GM12878 (cell line): Measurements from ENCODE around the gene DUS1L. TPM values are rescaled to one million over a fixed set of nuclear protein-coding genes. Genes with fewer than 3 reads are reported as not detected.

Source experiments
- ATAC-seq: fragments of 200-7000 bp; cut with Tn5 transposase; 3 replicates; pipeline ENCODE4 v1.9.1; 2020; ENCODE audit warnings: mild to moderate bottlenecking, moderate library complexity
- BruUV-seq: library from RNA; stranded (reverse); fragments of 400-500 nt; replicated peaks from 2 replicates; lab custom pipeline; 2021; lab: Mats Ljungman, UMichigan
- CTCF ChIA-PET: fragments of 300-600 bp; sonication (Branson Sonifier 250); formaldehyde crosslinking; extraction: SDS; loops from one replicate; lab custom pipeline; 2021; ENCODE audit warnings: inconsistent platforms; lab: Yijun Ruan, JAX
- POLR2A ChIA-PET: fragments of 350-600 bp; formaldehyde crosslinking; extraction: SDS; loops from one replicate; lab custom pipeline; 2021; ENCODE audit warnings: inconsistent platforms; lab: Charles Lee
- RAD21 ChIA-PET: fragments of 300-600 bp; sonication (Branson Sonifier 250); formaldehyde crosslinking; loops from one replicate; lab custom pipeline; 2023; ENCODE audit warnings: antibody characterized with exemption; ENCODE audit not compliant: unreplicated experiment; lab: Charles Lee
- SMC1A ChIA-PET: fragments of 300-600 bp; sonication (Branson Sonifier 250); formaldehyde crosslinking; loops from one replicate; lab custom pipeline; 2023; ENCODE audit not compliant: unreplicated experiment, uncharacterized antibody; lab: Charles Lee
- DNase-seq: peaks from one replicate; pipeline ENCODE4 v3.0.0-alpha.2; 2011; ENCODE audit warnings: low read depth, low spot score
- FAIRE-seq: peaks from 3 replicates; lab custom pipeline; 2011; peaks lifted over from hg19 to GRCh38; lab: Jason Lieb, UNC
- H2AFZ ChIP-seq: 2 replicates; pipeline ENCODE4 v1.6.0; 2011; ENCODE audit warnings: low read depth, low read length, control low read depth; ENCODE audit not compliant: control insufficient read depth
- H3K27ac ChIP-seq: 2 replicates; pipeline ENCODE4 v1.5.1; 2011; ENCODE audit warnings: control low read depth; ENCODE audit not compliant: control insufficient read depth, insufficient read depth
- H3K27me3 ChIP-seq, 2 experiments: replicated peaks in 1 of 2; 2 replicates each; pipeline versions ENCODE4 v1.6.0 to v1.6.1; 2011; ENCODE audit warnings: low read length in 1 of 2; ENCODE audit not compliant: control insufficient read depth in 2 of 2, insufficient read depth in 2 of 2
- H3K36me3 ChIP-seq, 2 experiments: 2 replicates each; pipeline ENCODE4 v1.5.1; 2011; ENCODE audit warnings: low read length in 1 of 2; ENCODE audit not compliant: control insufficient read depth in 2 of 2, insufficient read depth in 2 of 2
- H3K4me1 ChIP-seq: 2 replicates; pipeline ENCODE4 v1.6.1; 2011; ENCODE audit warnings: mild to moderate bottlenecking, low read length, moderate library complexity, mixed read lengths; ENCODE audit not compliant: control insufficient read depth, insufficient read depth
- H3K4me2 ChIP-seq: 2 replicates; pipeline ENCODE4 v1.6.0; 2011; ENCODE audit warnings: control low read depth; ENCODE audit not compliant: control insufficient read depth, insufficient read depth
- H3K4me3 ChIP-seq: fragments of 200-600 bp; sonication (generic); 2 replicates; pipeline ENCODE4 v1.5.1; 2016
- H3K79me2 ChIP-seq: 2 replicates; pipeline ENCODE4 v1.6.0; 2011; ENCODE audit warnings: low read length; ENCODE audit not compliant: control insufficient read depth, insufficient read depth
- H3K9ac ChIP-seq: 2 replicates; pipeline ENCODE4 v1.8.0; 2011; ENCODE audit warnings: low read length, control low read depth, mixed read lengths; ENCODE audit not compliant: control insufficient read depth, insufficient read depth
- H3K9me3 ChIP-seq: replicated peaks from 3 replicates; pipeline ENCODE4 v1.5.1; 2011; ENCODE audit warnings: mild to moderate bottlenecking, low read length; ENCODE audit not compliant: control insufficient read depth, insufficient read depth
- H4K20me1 ChIP-seq: 2 replicates; pipeline ENCODE4 v1.6.0; 2011; ENCODE audit not compliant: control insufficient read depth, insufficient read depth
- CHD1 ChIP-seq: IDR thresholded peaks from 2 replicates; pipeline ENCODE4 v1.6.1; 2012; ENCODE audit warnings: low read depth, low read length, improper control_type of control experiment
- CREM ChIP-seq: IDR thresholded peaks from 2 replicates; pipeline ENCODE4 v1.6.1; 2014; ENCODE audit warnings: antibody characterized with exemption, low read depth
- EZH2 ChIP-seq: IDR thresholded peaks from 2 replicates; pipeline ENCODE4 v1.6.1; 2012; ENCODE audit warnings: low read depth, mild to moderate bottlenecking, control low read depth, inconsistent platforms, low read length, borderline replicate concordance; ENCODE audit not compliant: control insufficient read depth
- HDGF ChIP-seq: fragments of 450-650 bp; IDR thresholded peaks from 2 replicates; pipeline ENCODE4 v1.6.1; 2016; ENCODE audit warnings: antibody characterized with exemption
- NFYB ChIP-seq: IDR thresholded peaks from 2 replicates; pipeline ENCODE4 v1.6.1; 2011; ENCODE audit warnings: low read depth, mild to moderate bottlenecking, low read length, improper control_type of control experiment, moderate library complexity; ENCODE audit not compliant: insufficient read depth
- WGBS: methylation state at CpG from one replicate; pipeline ENCODE4 v1.1.6; 2016; ENCODE audit warnings: low lambda C conversion rate; ENCODE audit not compliant: insufficient replicate concordance, insufficient coverage; ENCODE audit errors: missing lambda C conversion rate; 5-methylcytosine and 5-hydroxymethylcytosine counted together
- in situ Hi-C: fragments of 300-500 bp; cut with MboI; formaldehyde crosslinking; loops from 9 replicates; pipeline ENCODE4 v1.14.3; 2018; ENCODE audit warnings: mixed read lengths
- intact Hi-C: fragments of 100-400 bp; cut with micrococcal nuclease; formaldehyde crosslinking; loops from one replicate; pipeline ENCODE4 v1.14.2; 2022; ENCODE audit not compliant: unreplicated experiment
- polyA plus RNA-seq, 11 experiments: library from polyadenylated mRNA; depleted of rRNA in 4 of 11; unstranded in 6 of 11; stranded (reverse) in 5 of 11; fragments of >200 nt; fragmentation: Nextera tagmentation in 4 of 11; fragmentation: Illumina TruSeq in 1 of 11; extraction: Ambion mirVana in 4 of 11; extraction: Trizol in 1 of 11; gene quantifications; 1 replicate in 1 of 11; 2 replicates in 10 of 11; pipeline versions ENCODE4 v1.2.1 to v1.2.3, GENCODE V29; 2011 to 2016; ENCODE audit warnings: inconsistent platforms in 2 of 11, missing spikeins in 2 of 11, low read depth in 1 of 11
- total RNA-seq, 4 experiments: library from RNA; depleted of rRNA in 3 of 4; stranded (reverse); fragments of >200 nt in 3 of 4; fragmentation: Illumina TruSeq in 1 of 4; extraction: Trizol in 1 of 4; gene quantifications; 2 replicates each; pipeline versions ENCODE4 v1.2.1 to v1.2.3, GENCODE V29; 2013 to 2021
- TF ChIP-seq, protein P1 (sequence below): fragments of 450-650 bp; IDR thresholded peaks from 2 replicates; pipeline ENCODE4 v1.6.1; 2018; ENCODE audit warnings: mild to moderate bottlenecking, low read depth, moderate library complexity; ENCODE audit not compliant: partially characterized antibody
- TF ChIP-seq, protein P2 (sequence below): fragments of 450-650 bp; IDR thresholded peaks from 2 replicates; pipeline ENCODE4 v1.6.1; 2016; ENCODE audit warnings: mild to moderate bottlenecking

Gene DUS1L
- total and polyA plus RNA-seq, 10 of the 15 experiments (the other 5 are each of a cell fraction or from before 2014, with no cell fraction given), result 6.1 to 157 (median 44.5) TPM

DNA sequence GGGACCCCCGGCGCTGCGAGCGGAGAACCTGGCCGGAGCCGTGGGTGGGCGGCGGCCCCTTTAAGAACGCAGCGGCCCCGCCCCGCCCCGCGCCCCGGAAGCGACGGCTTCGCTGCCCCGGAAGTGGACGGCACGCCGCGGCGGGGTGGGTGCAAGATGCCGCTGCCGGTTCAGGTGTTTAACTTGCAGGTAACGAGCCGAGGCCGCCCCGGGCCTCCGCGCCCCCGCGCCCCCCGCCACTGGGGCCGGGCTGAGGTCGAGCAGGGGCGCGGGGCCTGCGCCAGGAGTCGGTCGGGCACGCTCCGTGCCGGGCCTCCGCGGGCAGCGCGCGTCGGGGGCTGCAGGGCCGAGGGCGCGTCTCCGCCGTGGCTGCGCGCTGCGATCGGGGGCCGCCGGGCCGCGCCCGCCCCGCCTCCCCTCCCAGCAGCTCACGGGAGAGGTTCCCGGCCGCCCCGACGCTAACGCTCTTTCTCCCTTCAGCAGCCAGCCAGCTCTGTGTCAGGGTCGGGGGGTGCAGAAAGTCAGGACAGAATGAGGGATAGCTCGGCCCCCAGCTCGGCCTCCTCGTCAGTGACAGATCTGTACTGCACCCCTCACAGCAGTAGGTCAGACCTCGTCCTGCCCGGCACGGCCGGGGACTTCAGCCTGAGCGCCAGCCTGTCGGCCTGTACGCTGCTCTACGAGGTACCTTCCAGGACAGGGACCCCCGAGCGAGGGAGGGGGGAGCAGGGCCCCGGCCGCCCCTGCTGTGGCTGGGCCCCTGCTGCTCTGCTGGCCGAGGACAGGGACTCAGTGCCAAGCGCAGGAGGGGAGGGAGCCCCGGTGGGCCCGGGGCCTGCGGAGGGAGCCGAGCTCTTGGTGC lies 13.6 kb downstream of the DUS1L start, which contains the start of the genes GPS1 and RFNG (continued):
- TF ChIP-seq NFYB (no peak), CREM (peak; percentile 39; the same call in 1 of the 2 replicates)
- TF ChIP-seq, all 136 proteins: peak for 31

DNA sequence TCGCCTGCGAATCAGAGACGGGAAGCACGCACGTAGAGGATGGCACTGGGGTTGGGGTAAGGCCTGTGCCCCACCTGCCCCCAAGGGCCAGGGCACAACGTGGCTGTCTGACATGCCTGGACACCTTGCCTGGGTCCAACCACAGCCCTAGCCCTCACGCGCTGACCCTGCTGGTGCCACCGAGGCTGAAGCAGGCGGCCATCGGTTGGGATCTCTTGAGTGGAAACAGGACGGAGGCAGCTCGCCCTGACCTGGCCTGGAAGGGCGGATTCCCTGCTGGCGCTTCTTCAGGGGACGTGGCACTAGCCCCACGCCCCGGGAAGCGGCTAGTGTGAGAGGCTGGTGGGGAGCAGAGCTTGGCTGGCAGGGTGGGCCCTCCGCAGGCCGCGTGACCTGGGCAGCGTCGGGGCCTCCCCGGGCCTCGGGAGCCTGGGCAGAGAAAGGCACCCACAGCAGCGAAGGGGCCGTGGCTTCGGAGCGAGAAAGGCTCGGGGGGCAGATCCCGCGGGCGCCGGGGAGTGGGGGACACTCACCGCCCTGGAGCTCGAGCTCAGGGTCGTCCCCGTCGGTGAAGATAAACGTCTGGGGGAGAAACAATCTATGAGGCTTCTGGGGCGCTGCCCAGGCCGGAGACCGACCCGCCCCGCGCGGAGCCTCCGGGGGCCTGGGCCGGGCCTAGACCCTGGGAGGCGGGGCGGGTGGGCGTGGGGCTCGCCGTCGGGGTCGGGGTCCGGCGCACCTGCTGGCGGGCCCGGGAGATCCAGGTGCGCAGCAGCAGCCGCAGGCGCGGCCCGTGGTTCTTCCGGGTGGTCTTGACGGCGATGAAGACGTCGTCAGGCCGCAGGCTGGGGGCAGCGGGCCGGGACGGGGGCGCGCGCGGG lies 14.6 kb downstream of the DUS1L start:
- ChIA-PET SMC1A (interaction anchor here (1.2 kb wide), 1 partner anchor 28 kb away, joined by 4 read pairs; the partner anchor contains the start of genes CENPX and LRRC45), CTCF (interaction anchor here (0.6 to 1.7 kb wide), 4 partner anchors 12 to 282 kb away, joined by 3 to 7 read pairs (median 4); partner anchors contain the start of gene DCXR), RAD21 (interaction anchor here (1.3 kb wide), 1 partner anchor 13 kb away, joined by 4 read pairs; the partner anchor contains the start of gene DCXR), POLR2A (interaction anchor here (1.3 to 1.5 kb wide), 2 partner anchors 21 to 28 kb away, joined by 3 read pairs; partner anchors contain the start of genes CENPX and LRRC45)
- no peaks in the 10 kb centered on the region for H3K27me3 ChIP-seq
- ATAC-seq (peak; percentile 22), FAIRE-seq (no peak), DNase-seq (no peak)
- in situ Hi-C loops (no loop called here), intact Hi-C loops (loop anchor here (5.0 kb wide), 1 partner anchor 46 kb away; the partner anchor contains the start of gene FASN)
- BruUV-seq, result no TSS peak
- WGBS, result 50% methylated on average over 36 of the region's 79 CpGs
- H3K4me1 ChIP-seq, result peaks cover 4% of the 10 kb centered on the region
- peak overlapping the region; percentile 47; the same call in 1 of the 2 replicates for H3K9ac ChIP-seq
- H3K79me2 ChIP-seq, result peaks cover 14% of the 10 kb centered on the region
- H3K9me3 ChIP-seq, result no peaks in the 10 kb centered on the region
- H2AFZ ChIP-seq, result peak overlapping the region; percentile 34
- no peaks in the 10 kb centered on the region for H4K20me1 ChIP-seq
- H3K4me3 ChIP-seq, result peak overlapping the region; percentile 71
- H3K4me2 ChIP-seq, result peak overlapping the region; percentile 90
- no peak overlapping the region for H3K27ac ChIP-seq
- peaks cover 0 to 7% of the 10 kb centered on the region in 2 experiments; a peak in 3 of 4 replicates for H3K36me3 ChIP-seq
- TF ChIP-seq EZH2 (no peak), CHD1 (no peak), HDGF (0 out of 2 replicates have a peak, but pooled peaks have one; percentile 17)
- TF ChIP-seq, protein P1, sequence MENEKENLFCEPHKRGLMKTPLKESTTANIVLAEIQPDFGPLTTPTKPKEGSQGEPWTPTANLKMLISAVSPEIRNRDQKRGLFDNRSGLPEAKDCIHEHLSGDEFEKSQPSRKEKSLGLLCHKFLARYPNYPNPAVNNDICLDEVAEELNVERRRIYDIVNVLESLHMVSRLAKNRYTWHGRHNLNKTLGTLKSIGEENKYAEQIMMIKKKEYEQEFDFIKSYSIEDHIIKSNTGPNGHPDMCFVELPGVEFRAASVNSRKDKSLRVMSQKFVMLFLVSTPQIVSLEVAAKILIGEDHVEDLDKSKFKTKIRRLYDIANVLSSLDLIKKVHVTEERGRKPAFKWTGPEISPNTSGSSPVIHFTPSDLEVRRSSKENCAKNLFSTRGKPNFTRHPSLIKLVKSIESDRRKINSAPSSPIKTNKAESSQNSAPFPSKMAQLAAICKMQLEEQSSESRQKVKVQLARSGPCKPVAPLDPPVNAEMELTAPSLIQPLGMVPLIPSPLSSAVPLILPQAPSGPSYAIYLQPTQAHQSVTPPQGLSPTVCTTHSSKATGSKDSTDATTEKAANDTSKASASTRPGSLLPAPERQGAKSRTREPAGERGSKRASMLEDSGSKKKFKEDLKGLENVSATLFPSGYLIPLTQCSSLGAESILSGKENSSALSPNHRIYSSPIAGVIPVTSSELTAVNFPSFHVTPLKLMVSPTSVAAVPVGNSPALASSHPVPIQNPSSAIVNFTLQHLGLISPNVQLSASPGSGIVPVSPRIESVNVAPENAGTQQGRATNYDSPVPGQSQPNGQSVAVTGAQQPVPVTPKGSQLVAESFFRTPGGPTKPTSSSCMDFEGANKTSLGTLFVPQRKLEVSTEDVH, result no peak
- TF ChIP-seq, protein P2, sequence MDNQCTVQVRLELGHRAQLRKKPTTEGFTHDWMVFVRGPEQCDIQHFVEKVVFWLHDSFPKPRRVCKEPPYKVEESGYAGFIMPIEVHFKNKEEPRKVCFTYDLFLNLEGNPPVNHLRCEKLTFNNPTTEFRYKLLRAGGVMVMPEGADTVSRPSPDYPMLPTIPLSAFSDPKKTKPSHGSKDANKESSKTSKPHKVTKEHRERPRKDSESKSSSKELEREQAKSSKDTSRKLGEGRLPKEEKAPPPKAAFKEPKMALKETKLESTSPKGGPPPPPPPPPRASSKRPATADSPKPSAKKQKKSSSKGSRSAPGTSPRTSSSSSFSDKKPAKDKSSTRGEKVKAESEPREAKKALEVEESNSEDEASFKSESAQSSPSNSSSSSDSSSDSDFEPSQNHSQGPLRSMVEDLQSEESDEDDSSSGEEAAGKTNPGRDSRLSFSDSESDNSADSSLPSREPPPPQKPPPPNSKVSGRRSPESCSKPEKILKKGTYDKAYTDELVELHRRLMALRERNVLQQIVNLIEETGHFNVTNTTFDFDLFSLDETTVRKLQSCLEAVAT, result peak; percentile 71; the same call in 1 of the 2 replicates
